Limb (tissue), 2 donors: Measurements from ENCODE around the gene PDGFD.

Experiments
- DNase-seq, 2 donors: peaks; one replicate each; pipeline ENCODE4 v3.0.0-alpha.2; 2016; ENCODE audit errors: extremely low spot score in 2 of 2

The PDGFD gene

DNA sequence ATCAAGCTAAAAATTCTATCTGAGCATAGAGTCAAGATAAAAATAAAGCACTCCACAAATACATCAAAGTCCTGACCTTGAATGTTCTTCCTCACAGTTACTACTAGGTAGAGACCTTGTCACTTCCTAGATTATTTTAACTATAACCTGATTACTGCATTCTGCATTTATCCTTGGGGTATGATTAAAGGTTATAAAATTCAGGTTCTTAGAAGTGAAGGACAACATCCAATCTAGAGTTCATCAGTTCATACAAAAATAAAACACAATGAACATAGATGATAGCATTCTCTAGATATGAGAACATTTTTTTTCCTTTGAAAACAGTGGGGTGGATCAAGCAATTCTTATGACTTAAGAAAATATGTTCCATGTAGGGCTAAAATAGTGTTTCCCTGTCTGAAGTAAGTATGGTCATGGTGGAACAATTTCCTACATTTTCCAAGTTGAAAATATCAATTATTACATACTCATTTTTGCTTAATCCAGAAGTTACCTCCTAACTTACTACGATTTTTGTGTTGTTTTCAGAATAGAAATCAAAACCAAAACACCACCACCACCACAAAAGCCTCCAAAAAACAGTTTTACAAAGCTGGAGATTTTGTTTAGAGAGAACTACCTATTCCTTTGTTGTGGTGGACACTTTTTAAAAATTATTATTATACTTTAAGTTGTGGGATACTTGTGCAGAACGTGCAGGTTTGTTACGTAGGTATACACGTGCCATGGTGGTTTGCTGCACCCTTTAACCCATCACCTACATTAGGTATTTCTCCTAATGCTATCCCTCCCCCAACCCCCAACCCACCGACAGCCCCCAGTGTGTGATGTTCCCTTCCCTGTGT is 239.6 kb downstream of the PDGFD start:
- no peak for DNase-seq

DNA sequence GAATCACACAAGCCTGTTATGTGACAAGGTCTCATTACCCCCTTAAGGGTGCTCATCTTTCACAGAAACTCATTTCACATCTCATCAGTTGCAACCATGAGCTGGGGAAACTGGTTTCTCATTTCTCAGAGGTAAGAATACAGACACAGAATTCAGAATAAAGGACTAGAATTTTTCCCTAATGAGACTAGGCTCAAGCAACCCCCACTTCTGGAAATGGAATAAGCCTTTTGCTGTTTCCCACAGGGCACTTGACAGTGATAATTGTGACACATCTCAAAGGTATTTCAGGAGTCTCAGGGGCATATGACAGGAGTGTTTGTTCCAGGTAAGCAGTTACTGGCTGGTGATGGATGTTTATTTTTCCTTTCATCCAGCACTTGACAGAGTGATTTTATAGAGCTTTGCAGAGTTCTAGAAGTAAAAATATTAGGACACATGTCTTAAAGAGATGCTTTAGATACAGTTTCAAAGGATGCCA is 240.5 kb downstream of the PDGFD start:
- no peak for DNase-seq

DNA sequence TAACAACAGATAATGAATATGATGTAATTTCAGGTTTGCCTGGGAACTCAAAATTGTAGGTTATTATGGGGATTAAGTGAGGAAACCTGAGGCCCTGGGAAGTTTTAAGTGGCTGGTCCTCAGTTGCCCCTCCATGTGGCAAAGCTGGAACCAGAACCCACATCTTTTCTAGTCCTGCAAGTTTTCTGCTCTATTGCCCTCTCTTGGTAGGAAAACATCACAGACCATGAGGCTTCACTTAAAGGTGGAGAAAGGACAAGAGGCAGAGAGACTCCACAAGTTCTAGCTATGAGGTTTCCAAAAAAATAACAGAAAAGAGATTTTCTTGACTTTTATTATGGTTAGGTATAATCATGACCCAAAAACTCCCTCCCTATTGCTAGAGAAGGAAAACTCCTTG is 243.0 kb downstream of the PDGFD start:
- no peak for DNase-seq

DNA sequence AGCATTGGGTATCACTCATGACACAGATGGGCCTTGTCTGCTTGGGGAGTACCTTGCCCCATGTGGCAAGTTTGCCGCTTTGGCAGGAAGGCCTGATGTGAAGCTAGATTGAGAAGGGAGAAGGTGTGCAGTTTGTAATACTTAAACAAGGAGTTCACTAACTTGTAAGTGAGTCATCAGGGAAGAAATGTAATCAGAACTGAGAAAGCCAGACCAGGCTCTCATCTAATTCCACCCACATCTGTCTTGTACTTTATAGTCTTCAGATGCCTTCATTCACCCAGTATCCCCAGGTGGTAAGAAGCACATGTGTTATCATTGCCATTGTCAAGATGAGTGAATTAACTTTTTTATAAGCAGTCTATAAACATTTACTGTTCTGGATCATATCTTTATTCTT is 243.5 kb downstream of the PDGFD start:
- no peak for DNase-seq

DNA sequence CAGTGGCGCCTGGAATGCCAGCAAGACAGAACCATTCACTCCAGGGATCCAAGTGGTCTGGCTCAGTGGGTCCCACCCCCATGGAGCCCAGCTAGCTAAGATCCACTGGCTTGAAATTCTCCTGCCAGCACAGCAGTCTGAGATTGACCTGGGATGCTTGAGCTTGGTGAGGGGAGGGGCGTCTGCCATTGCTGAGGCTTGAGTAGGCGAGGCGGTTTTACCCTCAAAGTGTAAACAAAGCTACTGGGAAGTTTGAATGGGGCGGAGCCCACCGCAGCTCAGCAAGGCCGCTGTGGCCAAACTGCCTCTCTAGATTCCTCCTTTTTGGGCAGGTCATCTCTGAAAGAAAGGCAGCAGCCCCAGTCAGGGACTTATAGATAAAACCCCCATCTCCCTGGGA is 253.2 kb downstream of the PDGFD start:
- no peak for DNase-seq

DNA sequence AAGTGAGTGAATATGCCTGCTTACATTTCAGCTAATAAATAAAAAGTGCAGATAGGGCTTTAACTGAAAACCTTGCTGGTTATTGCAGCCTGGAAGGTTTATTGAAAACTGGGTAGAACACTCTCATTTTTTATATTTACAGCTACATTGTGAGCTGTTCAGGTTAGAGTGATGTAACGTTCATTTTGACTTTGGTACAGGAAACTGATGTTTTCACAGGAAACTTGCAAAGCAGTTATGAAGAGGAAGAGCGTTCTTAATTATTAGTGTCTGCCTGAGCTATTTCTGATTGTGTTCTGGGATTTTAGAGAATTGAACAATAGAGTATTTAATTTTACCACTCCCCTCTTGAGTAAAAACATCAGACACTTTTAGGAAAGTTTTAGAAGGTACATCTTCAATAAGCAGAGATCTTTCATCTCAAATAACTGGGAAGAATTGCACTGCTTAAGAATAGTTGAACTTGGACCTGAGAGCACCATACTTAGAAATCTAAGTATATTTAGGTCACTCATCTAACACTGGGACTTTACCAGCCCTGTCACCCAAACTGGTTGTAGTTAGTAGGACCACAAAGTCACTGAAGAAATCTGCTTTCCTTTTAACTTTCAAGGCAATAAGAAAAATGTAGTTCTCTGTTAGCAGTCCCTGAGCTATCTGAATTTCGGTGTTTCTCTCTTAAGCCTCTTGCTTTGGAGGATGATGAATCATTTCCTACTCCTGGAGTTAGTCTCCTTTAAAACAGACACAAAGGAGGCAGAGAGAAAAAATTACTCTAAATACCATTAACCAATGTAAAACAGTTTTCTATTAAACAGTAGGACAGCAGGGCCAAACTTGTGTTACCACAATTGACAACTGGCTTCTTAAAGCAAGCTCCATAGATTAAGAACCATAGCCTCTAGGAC is 256.1 kb downstream of the PDGFD start:
- no peak for DNase-seq

DNA sequence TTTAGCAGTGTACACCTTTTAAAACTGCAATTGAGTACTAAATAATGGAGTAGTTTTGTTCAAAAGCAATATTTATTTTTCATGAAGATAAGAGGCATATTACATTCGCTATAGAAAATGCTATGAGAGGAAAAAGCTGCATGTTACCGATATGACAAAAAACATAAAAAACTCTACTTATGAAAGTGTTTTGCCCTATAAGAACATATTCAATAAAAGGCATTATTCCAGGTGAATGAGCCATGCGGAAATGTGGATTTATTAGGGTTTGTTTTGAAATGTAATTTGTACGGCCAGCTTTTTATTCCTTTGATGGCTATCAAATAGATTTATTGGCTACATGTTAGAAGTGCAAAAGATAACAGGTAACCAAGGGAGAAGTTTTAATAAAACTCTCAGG is 256.8 kb downstream of the PDGFD start:
- no peak for DNase-seq

DNA sequence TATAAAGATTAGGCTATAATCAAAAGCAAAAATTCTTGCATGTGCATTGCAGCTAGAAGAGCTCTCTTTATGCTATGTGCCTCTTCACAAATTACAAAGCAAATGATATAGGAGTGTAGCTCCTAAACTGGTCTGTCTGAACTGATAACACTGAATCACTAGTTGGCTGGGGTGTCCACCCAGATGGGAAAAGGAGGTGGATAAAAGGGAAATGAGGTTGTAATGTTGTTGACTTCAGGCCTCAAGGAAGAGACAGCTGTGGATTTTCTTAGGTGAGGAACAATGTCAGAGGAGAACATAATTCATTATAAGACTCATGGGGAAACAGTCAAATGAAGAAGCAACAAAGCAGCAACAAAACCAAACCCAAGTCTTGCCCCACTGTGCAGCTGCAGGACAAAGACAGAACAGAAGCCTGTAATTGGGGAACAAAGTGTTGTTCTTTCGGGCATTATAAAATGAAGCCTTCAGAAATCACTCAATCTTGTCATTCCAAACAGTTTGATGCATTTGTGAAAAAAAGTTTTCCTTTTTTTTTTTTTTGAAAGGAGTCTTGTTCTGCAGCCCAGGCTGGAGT is 257.6 kb downstream of the PDGFD start:
- no peak for DNase-seq

DNA sequence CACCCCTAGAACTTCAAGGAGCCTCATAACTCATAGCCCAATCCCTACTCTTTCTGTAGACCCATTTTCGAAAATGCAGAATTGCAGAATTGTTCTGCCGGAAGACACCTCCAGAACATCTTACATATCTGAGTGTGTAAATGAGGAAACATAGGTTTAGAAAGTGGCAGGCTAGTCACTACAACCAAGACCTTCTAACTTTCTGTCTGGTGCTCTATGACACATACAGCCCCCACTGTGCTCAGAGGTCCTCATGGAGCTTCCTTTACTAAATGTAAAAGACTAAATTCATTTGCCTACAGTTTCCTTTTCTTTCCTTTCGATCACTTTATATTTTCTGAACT is 259.7 kb downstream of the PDGFD start:
- DNase-seq = no peak

DNA sequence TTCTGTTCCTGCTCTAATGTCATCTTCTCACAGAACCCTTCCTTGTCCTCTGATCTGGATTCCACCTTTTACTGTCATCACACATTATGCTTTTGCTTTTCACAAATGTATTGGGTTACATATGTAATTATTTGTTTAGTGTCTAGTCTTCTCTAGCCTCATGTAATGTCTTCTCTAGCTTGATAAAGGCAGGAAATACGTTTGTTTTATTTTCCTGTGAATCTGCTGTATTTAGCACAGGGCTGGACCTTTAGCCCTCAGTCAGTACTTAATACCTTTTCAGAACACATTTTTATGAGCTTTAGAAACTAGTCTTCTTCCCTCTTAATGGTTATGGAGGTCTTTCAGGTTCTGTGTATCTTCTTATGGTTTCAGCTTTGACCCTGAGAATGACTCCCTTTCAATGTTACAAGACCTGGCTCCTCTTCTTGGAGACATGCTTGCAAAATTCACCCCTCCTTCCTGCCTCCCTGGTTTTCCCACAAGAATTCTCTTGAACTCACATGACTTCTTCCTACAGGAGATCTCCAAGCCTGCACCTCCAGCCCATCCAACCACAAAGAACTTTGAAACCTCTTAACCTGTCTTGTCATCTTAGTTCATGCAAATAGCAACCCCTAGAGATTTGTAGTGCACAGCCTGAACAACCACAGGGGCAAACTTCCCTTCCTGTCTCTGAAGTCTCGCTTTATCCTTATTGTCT is 260.2 kb downstream of the PDGFD start:
- DNase-seq = no peak

DNA sequence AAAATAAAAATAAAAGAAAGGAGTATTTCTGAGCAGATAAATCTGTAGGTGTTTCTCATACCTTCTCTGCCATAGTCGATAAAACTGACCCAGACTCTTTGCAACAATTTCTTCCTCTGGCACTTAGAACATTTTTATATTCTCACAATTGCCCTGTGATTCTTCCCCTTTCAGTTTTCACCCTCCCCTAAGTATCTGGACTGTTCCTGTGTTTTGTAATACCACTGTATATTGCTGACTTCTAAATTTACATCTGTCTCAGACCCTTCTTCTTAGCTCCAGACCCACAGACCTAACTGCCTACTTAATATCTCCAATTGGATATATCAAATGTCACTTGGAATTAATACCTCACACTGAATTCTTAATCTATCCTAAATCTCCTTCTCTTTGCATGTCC is 261.0 kb downstream of the PDGFD start:
- DNase-seq = no peak

DNA sequence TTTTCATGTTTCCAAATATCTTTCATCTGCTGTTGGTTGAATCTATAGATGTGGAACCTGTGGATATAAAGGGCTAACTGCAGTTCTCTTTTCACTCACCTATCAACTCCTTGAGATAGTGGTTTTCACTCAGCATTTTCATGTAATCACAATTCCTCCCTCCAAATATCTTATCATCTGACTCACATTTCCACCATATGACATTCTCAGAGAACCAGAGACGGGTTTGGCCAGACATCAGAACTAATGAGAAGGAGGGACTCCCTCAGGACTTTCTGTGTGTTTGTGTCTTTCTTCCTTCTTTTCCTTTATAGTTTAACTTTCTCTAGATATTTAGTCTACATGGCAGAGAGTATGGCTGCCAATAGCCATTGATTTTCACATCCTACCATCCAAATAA is 262.3 kb downstream of the PDGFD start:
- DNase-seq = no peak

DNA sequence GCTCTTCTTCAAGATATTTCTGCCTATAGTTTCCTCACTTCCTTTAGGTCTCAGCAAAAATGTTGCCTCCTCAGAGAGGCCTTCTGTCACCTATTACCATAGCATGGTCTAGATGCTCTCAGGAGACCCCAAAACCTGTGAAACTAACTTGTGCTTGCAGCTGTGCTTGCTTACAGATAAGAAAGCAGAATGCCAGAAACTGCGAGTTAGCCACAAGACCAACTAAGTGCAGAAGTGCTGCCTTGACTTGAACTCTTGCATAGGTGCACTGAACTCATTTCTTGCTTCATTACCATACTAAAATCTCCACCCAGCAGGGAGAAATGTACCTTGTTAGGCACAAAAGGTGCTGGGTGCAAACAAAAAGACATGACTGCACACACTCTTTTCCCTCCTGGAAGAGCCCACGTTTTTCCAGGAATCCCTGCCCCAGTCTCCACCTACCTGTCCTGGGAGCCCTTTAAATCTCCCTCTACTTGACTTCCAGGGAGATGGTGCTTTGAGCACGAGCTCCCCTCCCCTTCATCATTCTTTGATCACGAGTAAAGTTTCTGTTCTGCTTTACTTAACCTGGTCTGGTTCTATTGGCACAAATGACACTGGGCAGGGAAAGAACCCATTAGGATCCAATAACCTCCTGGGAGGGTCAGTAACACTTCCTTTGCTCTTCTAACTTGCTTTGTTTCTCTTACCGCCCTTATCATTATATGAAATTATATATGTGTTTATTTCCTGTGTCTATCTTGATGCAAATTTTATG is 265.2 kb downstream of the PDGFD start:
- DNase-seq = no peak

DNA sequence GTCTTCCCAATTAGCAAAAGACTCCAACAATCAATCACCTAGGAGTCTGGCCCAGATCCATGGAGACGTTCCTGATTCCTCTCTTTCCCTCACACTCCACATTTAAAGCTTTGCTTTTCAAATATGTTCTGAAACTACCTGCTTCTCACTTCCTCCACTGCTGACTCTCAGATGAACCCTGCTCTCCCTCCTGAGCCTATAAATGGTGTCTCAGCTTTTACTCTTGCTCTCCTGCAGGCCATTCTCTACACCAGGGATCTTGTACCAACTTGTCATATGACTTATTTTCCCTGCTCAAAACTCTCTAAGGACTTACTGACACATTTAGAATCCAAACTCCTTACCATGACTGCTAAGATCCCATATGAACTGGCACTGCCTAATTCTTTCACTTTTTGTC is 265.9 kb downstream of the PDGFD start:
- no peak for DNase-seq

DNA sequence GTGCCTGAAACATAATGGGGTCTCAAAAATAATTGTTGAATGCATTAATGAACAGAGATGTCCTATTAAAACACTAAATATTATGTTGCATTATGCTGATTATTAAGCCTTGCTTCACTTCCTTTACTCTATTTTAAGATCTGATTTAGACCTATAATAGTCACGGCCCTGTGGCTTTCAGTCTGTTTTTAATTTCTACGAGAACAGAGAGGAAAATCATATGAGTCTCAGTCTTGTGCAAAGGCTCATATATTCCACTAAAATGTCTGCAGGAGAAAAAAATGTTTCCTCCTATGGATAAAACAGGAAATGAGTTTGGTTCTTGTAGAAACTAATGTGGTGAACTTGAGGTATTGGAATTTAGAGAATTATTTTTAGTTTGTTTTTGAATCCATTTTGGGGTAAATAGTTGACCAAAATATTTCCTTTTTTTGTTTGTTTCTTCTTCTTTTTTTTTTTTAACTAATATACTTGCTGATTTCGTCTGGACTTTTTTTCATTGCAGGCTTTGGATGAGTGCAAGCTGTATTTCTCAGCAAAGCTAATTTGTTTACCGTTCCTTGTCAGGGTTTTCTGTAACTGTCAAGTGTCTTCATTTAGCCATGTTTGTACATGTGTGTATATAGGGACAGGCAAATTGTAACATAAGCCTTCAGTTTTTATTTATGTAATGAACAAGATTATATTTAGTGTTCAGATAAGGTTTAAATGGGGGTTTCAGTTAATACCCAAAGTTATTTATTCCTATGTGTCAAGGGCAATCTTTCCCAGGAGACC is 266.6 kb downstream of the PDGFD start:
- DNase-seq = peak in 1 of 2 donors; percentile 10

DNA sequence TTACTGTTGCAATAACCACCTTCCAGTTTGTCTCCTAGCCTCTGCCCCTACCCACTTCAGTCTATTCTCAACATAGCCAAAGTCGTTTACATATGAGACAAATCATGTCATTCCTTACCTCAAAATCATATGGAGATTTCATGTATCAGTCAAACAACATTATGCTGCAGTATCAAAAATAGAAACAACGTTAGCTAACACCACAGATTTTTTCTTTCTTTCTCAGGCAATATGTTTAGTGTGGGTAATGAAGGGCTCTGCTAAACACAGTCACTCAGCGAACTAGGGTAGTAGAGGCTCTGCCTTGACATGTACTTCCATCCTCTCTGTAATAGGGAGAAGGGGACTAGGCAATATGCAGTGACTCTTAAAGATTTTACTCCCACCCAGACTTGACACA is 268.8 kb downstream of the PDGFD start:
- DNase-seq = no peak

DNA sequence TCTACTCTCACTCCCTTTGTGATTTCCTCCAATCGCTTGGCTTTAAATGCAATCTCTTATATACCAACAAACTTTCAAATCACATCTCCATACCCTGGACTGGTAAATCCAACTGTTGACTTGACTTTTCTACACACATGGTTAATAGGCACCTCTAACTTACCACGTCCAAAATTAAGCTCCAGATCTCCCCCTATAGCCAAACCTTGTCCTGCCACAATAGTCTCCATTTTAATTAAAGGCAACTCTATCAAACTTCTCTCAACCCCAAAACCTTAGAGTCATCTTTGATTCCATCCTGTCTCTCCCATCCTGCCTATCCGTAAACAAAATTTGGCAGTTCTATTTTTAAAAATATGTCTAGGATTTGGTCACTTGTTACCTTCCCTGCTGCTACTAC is 269.3 kb downstream of the PDGFD start:
- no peak for DNase-seq

DNA sequence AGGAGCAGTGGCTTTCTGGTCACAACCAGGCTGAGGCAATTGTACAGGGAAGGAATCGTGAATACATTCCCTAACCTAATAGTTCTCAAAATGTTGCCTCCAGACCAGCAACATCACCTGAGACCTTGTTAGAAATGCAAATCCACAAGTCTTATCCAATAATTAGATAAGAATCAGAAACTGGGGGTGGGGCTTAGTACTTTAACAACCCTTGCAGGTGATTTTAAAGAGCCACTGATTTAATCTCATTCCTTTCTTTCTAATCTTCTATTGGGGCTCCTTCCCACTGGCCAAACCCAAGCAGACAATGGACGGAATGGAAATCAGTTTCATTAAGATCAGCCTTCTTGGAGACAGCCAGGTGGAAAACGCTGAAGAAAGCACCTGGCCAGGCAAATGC is 269.9 kb downstream of the PDGFD start:
- DNase-seq = no peak

DNA sequence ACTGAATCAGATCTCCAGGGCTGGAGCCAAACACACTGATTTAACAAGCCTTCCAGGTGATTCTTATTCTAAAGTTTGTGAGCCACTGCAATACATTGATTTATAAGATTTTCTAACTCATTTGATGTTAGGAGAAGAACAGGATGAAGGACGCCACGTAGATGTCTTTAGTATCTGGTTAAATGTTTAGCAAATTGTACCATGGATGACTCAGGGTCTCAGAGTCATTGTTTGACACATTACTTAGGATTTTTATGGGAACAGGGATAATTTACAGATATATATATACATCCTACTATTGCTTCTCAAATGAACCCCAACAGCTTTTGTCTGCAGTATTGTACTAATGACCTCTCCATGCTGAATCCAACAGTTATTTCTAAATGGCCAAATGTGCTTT is 270.6 kb downstream of the PDGFD start:
- no peak for DNase-seq

DNA sequence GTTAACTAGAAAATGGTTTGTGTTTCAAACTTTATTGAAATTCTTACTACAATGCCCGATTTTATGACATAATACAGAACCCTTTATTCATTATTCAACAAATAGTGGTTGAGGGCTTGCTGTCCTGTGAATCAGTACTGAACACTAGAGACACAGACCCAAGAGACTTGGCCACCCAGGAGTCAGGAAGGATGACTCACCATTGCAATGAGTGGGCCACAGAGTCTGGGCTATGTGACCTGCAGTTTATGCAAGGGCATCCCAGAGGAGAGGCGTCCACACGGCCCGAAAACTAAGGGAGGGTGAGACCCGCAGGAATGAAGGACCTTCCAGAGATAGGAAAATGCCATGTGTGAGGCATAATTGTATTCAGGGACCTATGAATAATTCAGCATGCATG is 271.3 kb downstream of the PDGFD start:
- no peak for DNase-seq
